ENCODE data around the gene GRM7. TPM values are rescaled to one million over a fixed set of nuclear protein-coding genes. Genes with fewer than 3 reads are reported as not detected.

Gene GRM7
- total and polyA plus RNA-seq, 2 donors (not counting 1 experiment from before 2014, with no cell fraction given), result not detected

DNA sequence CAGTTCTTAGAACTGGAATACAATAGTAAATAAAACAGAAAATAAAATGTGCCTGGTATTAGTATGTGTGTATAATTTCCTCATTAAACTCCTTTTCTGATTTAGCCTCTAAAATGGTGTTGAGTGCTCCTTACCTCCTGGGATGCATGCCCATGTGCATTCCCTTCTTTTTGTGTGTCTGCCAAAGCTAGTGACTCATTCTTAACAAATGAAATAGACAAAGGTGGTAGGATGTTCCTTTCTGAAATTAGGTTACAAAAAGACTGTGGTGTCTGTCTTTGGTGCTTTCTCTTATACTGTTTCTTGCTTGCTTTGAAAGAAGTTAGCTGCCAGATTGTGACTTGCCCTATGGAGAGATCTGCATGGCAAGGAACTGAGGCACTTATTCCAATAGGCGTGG is 623.7 kb downstream of the GRM7 start:
- DNase-seq (ENCODE audit: low read depth in 2 of 2), result peak in 1 of 2 donors; percentile 82
- no peak overlapping the region for H3K4me2 ChIP-seq (ENCODE audit: extremely low read depth, insufficient read depth, low read length)
- no peaks in the 10 kb centered on the region for H3K36me3 ChIP-seq (ENCODE audit: control insufficient read depth, insufficient read depth, low read length)
- H3K4me1 ChIP-seq (ENCODE audit: control insufficient read depth, extremely low read depth, insufficient read depth, low read length), result no peaks in the 10 kb centered on the region
- H2AFZ ChIP-seq (ENCODE audit: low read length), result no peak overlapping the region
- TF ChIP-seq, protein P1, sequence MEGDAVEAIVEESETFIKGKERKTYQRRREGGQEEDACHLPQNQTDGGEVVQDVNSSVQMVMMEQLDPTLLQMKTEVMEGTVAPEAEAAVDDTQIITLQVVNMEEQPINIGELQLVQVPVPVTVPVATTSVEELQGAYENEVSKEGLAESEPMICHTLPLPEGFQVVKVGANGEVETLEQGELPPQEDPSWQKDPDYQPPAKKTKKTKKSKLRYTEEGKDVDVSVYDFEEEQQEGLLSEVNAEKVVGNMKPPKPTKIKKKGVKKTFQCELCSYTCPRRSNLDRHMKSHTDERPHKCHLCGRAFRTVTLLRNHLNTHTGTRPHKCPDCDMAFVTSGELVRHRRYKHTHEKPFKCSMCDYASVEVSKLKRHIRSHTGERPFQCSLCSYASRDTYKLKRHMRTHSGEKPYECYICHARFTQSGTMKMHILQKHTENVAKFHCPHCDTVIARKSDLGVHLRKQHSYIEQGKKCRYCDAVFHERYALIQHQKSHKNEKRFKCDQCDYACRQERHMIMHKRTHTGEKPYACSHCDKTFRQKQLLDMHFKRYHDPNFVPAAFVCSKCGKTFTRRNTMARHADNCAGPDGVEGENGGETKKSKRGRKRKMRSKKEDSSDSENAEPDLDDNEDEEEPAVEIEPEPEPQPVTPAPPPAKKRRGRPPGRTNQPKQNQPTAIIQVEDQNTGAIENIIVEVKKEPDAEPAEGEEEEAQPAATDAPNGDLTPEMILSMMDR (conservative IDR thresholded peaks at IDR 0.05 in 1 of 2, IDR thresholded peaks at IDR 0.05 in 1 of 2; ENCODE audit: low read depth in 1 of 2, low read length in 2 of 2), result no peak
- no peak for TF ChIP-seq EZH2 (IDR thresholded peaks at IDR 0.05; ENCODE audit: low read length, missing control alignments)
- no peak overlapping the region for H3K4me3 ChIP-seq (replicated peaks in 1 of 4; ENCODE audit: control extremely low read depth in 1 of 4, insufficient read depth in 1 of 4, low read depth in 3 of 4, low read length in 4 of 4)
- H3K79me2 ChIP-seq (ENCODE audit: control insufficient read depth, insufficient read depth, low read length), result no peaks in the 10 kb centered on the region
- no peak overlapping the region for H3K9ac ChIP-seq (ENCODE audit: insufficient read depth, low read length)
- no peaks in the 10 kb centered on the region for H3K9me3 ChIP-seq (ENCODE audit: control insufficient read depth, insufficient read depth, low read depth, low read length)
- H3K27ac ChIP-seq (ENCODE audit: insufficient read depth, low read length), result no peak overlapping the region
- H4K20me1 ChIP-seq (ENCODE audit: control insufficient read depth, extremely low read depth, insufficient read depth, low read length), result no peaks in the 10 kb centered on the region
- H3K27me3 ChIP-seq (ENCODE audit: control insufficient read depth, insufficient read depth, low read length), result no peaks in the 10 kb centered on the region

- H3K9me3 ChIP-seq (ENCODE audit: control insufficient read depth, insufficient read depth, low read depth, low read length), result no peaks in the 10 kb centered on the region
- H4K20me1 ChIP-seq (ENCODE audit: control insufficient read depth, extremely low read depth, insufficient read depth, low read length), result no peaks in the 10 kb centered on the region
- no peaks in the 10 kb centered on the region for H3K4me1 ChIP-seq (ENCODE audit: control insufficient read depth, extremely low read depth, insufficient read depth, low read length)
- H3K4me3 ChIP-seq (replicated peaks in 1 of 4; ENCODE audit: control extremely low read depth in 1 of 4, insufficient read depth in 1 of 4, low read depth in 3 of 4, low read length in 4 of 4), result no peak overlapping the region
- no peak overlapping the region for H3K4me2 ChIP-seq (ENCODE audit: extremely low read depth, insufficient read depth, low read length)
- DNase-seq (ENCODE audit: low read depth in 2 of 2), result peak in 1 of 2 donors; percentile 28
- TF ChIP-seq, protein P1 (conservative IDR thresholded peaks at IDR 0.05 in 1 of 2, IDR thresholded peaks at IDR 0.05 in 1 of 2; ENCODE audit: low read depth in 1 of 2, low read length in 2 of 2), result no peak
- no peak for TF ChIP-seq EZH2 (IDR thresholded peaks at IDR 0.05; ENCODE audit: low read length, missing control alignments)
- no peak overlapping the region for H3K27ac ChIP-seq (ENCODE audit: insufficient read depth, low read length)
- no peaks in the 10 kb centered on the region for H3K36me3 ChIP-seq (ENCODE audit: control insufficient read depth, insufficient read depth, low read length)
- no peak overlapping the region for H2AFZ ChIP-seq (ENCODE audit: low read length)
- no peaks in the 10 kb centered on the region for H3K79me2 ChIP-seq (ENCODE audit: control insufficient read depth, insufficient read depth, low read length)
- no peaks in the 10 kb centered on the region for H3K27me3 ChIP-seq (ENCODE audit: control insufficient read depth, insufficient read depth, low read length)
- H3K9ac ChIP-seq (ENCODE audit: insufficient read depth, low read length), result no peak overlapping the region
Observed at GRCh38 chr3:7487763-7488162, 626.8 kb downstream of the GRM7 start.

DNA sequence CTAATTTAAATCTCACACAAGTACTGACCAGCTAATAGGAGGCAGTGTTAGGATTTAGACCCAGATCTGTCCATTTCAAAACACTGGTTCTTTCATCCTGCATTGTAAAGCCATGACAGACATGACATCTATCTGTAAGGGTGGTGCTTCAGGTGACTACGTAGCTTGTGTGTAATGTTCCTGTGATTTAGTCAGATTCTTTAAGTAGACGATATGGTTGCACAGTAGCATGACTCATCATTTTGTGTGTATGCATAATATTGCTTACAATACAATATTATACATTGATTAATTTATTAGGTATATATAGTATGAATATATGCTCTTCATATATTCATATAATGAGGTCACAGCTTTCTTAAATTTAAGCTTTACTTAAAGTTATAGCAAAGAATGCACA is 628.5 kb downstream of the GRM7 start:
- H3K9me3 ChIP-seq (ENCODE audit: control insufficient read depth, insufficient read depth, low read depth, low read length), result no peaks in the 10 kb centered on the region
- no peak overlapping the region for H3K27ac ChIP-seq (ENCODE audit: insufficient read depth, low read length)
- no peaks in the 10 kb centered on the region for H3K79me2 ChIP-seq (ENCODE audit: control insufficient read depth, insufficient read depth, low read length)
- H2AFZ ChIP-seq (ENCODE audit: low read length), result no peak overlapping the region
- H3K27me3 ChIP-seq (ENCODE audit: control insufficient read depth, insufficient read depth, low read length), result no peaks in the 10 kb centered on the region
- DNase-seq (ENCODE audit: low read depth in 2 of 2), result no peak
- no peaks in the 10 kb centered on the region for H3K36me3 ChIP-seq (ENCODE audit: control insufficient read depth, insufficient read depth, low read length)
- TF ChIP-seq EZH2 (IDR thresholded peaks at IDR 0.05; ENCODE audit: low read length, missing control alignments), result no peak
- TF ChIP-seq, protein P1 (conservative IDR thresholded peaks at IDR 0.05 in 1 of 2, IDR thresholded peaks at IDR 0.05 in 1 of 2; ENCODE audit: low read depth in 1 of 2, low read length in 2 of 2), result no peak
- H3K4me1 ChIP-seq (ENCODE audit: control insufficient read depth, extremely low read depth, insufficient read depth, low read length), result no peaks in the 10 kb centered on the region
- no peak overlapping the region for H3K4me3 ChIP-seq (replicated peaks in 1 of 4; ENCODE audit: control extremely low read depth in 1 of 4, insufficient read depth in 1 of 4, low read depth in 3 of 4, low read length in 4 of 4)
- no peak overlapping the region for H3K4me2 ChIP-seq (ENCODE audit: extremely low read depth, insufficient read depth, low read length)
- no peaks in the 10 kb centered on the region for H4K20me1 ChIP-seq (ENCODE audit: control insufficient read depth, extremely low read depth, insufficient read depth, low read length)
- H3K9ac ChIP-seq (ENCODE audit: insufficient read depth, low read length), result no peak overlapping the region
